HCT116 (cell line): ENCODE data around the gene RALGAPA1. TPM values are rescaled to one million over a fixed set of nuclear protein-coding genes. Genes with fewer than 3 reads are reported as not detected.

Experiments
- ATAC-seq: fragments of 200-7000 bp; cut with Tn5 transposase; 2 replicates; pipeline ENCODE4 v1.9.1; 2020; ENCODE audit warnings: mild to moderate bottlenecking, moderate library complexity
- BruUV-seq: library from RNA; stranded (reverse); fragments of 400-500 nt; replicated peaks from 2 replicates; lab custom pipeline; 2021; lab: Mats Ljungman, UMichigan
- CTCF ChIA-PET: fragments of 300-600 bp; sonication (Branson Sonifier 250); formaldehyde crosslinking; loops from one replicate; lab custom pipeline; 2021; ENCODE audit warnings: antibody characterized with exemption; lab: Charles Lee
- POLR2A ChIA-PET: fragments of 300-600, 350-600 bp; sonication (Branson Sonifier 250); formaldehyde crosslinking; loops from one replicate; lab custom pipeline; 2021; ENCODE audit warnings: antibody characterized with exemption; lab: Charles Lee
- RAD21 ChIA-PET, 2 experiments: fragments of 300-600 bp; sonication (Branson Sonifier 250); formaldehyde crosslinking; loops; one replicate each; lab custom pipeline; 2023; ENCODE audit warnings: low total read pairs in 2 of 2; ENCODE audit not compliant: uncharacterized antibody in 2 of 2, unreplicated experiment in 2 of 2, low non-redundant PET in 1 of 2; lab: Charles Lee
- DNase-seq: peaks from one replicate; pipeline ENCODE4 v3.0.0-alpha.2; 2010; ENCODE audit warnings: low read depth, low spot score
- H2AFZ ChIP-seq: fragments of 200-600 bp; shearing (Covaris generic), sonication (generic); 2 replicates; pipeline ENCODE4 v1.6.1; 2017; ENCODE audit warnings: low read depth, mixed run types, mixed read lengths, antibody characterized with exemption, low read length; ENCODE audit not compliant: poor library complexity, severe bottlenecking
- H3K27ac ChIP-seq: 2 replicates; pipeline ENCODE4 v1.5.1; 2012; ENCODE audit warnings: low read depth, low read length
- H3K27me3 ChIP-seq: fragments of 200-600 bp; sonication (generic); 2 replicates; pipeline ENCODE4 v1.6.1; 2016; ENCODE audit warnings: mixed run types, low read length, mixed read lengths; ENCODE audit not compliant: insufficient read depth
- H3K36me3 ChIP-seq, 2 experiments: fragments of 200-500 bp in 1 of 2; fragments of 200-600 bp in 1 of 2; sonication (Bioruptor generic) in 1 of 2; sonication (generic) in 1 of 2; 2 replicates each; pipeline versions ENCODE4 v1.5.1 to v1.6.1; 2014 to 2016; ENCODE audit warnings: low read length in 2 of 2, inconsistent platforms in 1 of 2, mixed read lengths in 1 of 2, mixed run types in 1 of 2; ENCODE audit not compliant: insufficient read depth in 2 of 2, control insufficient read depth in 1 of 2
- H3K4me1 ChIP-seq, 2 experiments: fragments of 200-600 bp in 1 of 2; sonication (generic) in 1 of 2; 2 replicates each; pipeline versions ENCODE4 v1.5.1 to v1.6.1; 2012 to 2017; ENCODE audit warnings: low read length in 2 of 2, inconsistent platforms in 1 of 2, mild to moderate bottlenecking in 1 of 2, mixed read lengths in 1 of 2, mixed run types in 1 of 2, moderate library complexity in 1 of 2; ENCODE audit not compliant: insufficient read depth in 2 of 2, control insufficient read depth in 1 of 2
- H3K4me2 ChIP-seq: fragments of 200-600 bp; sonication (generic); 2 replicates; pipeline ENCODE4 v1.6.1; 2017; ENCODE audit warnings: mixed run types, low read length, mixed read lengths
- H3K4me3 ChIP-seq, 2 experiments: fragments of 200-600 bp in 1 of 2; sonication (generic) in 1 of 2; replicated peaks in 1 of 2; 2 replicates each; pipeline ENCODE4 v1.5.1; 2011 to 2016; ENCODE audit warnings: low read length in 2 of 2, control low read depth in 1 of 2, low read depth in 1 of 2, mild to moderate bottlenecking in 1 of 2, mixed read lengths in 1 of 2, mixed run types in 1 of 2
- H3K79me2 ChIP-seq: fragments of 200-600 bp; sonication (generic); 2 replicates; pipeline ENCODE4 v1.6.1; 2017; ENCODE audit warnings: mild to moderate bottlenecking, mixed run types, low read length, moderate library complexity, mixed read lengths; ENCODE audit not compliant: insufficient read depth
- H3K9ac ChIP-seq: fragments of 200-600 bp; sonication (generic); 2 replicates; pipeline ENCODE4 v1.6.1; 2016; ENCODE audit warnings: low read length, mixed read lengths
- H3K9me2 ChIP-seq: fragments of 200-600 bp; sonication (generic), shearing (Covaris generic); 2 replicates; pipeline ENCODE4 v1.6.1; 2017; ENCODE audit warnings: mixed run types, mild to moderate bottlenecking, moderate library complexity; ENCODE audit not compliant: insufficient read depth
- H3K9me3 ChIP-seq, 2 experiments: fragments of 200-500 bp in 1 of 2; fragments of 200-600 bp in 1 of 2; sonication (Bioruptor generic) in 1 of 2; sonication (generic) in 1 of 2; 2 replicates each; pipeline ENCODE4 v1.6.1; 2014 to 2017; ENCODE audit warnings: low read length in 2 of 2, mixed read lengths in 2 of 2, inconsistent platforms in 1 of 2, low read depth in 1 of 2, mild to moderate bottlenecking in 1 of 2, mixed run types in 1 of 2, moderate library complexity in 1 of 2; ENCODE audit not compliant: control insufficient read depth in 1 of 2, insufficient read depth in 1 of 2
- H4K20me1 ChIP-seq: fragments of 200-600 bp; sonication (generic), shearing (Covaris generic); 2 replicates; pipeline ENCODE4 v1.6.1; 2017; ENCODE audit warnings: mixed run types, mild to moderate bottlenecking, moderate library complexity; ENCODE audit not compliant: insufficient read depth
- CBX3 ChIP-seq: IDR thresholded peaks from 2 replicates; pipeline ENCODE4 v1.6.1; 2012; ENCODE audit warnings: low read depth
- CEBPB ChIP-seq: IDR thresholded peaks from 2 replicates; pipeline ENCODE4 v1.6.1; 2012; ENCODE audit warnings: low read depth
- CTCF ChIP-seq, 3 experiments: fragments of 200-600 bp in 1 of 3; sonication (generic) in 1 of 3; IDR thresholded peaks in 2 of 3; conservative IDR thresholded peaks in 1 of 3; 2 replicates each; pipeline ENCODE4 v1.5.1; 2012 to 2017; ENCODE audit warnings: low read depth in 2 of 3, low read length in 2 of 3, antibody characterized with exemption in 1 of 3, borderline replicate concordance in 1 of 3, control low read depth in 1 of 3, mild to moderate bottlenecking in 1 of 3, mixed read lengths in 1 of 3, mixed run types in 1 of 3, moderate library complexity in 1 of 3; ENCODE audit not compliant: insufficient read depth in 1 of 3
- EGR1 ChIP-seq: IDR thresholded peaks from 2 replicates; pipeline ENCODE4 v1.6.1; 2012; ENCODE audit warnings: low read depth
- ELF1 ChIP-seq: IDR thresholded peaks from 2 replicates; pipeline ENCODE4 v1.6.1; 2012; ENCODE audit warnings: low read depth, borderline replicate concordance
- EZH2 ChIP-seq: fragments of 200-600 bp; sonication (generic); IDR thresholded peaks from 2 replicates; pipeline ENCODE4 v1.6.1; 2017; ENCODE audit warnings: antibody characterized with exemption, mixed run types
- EZH2phosphoT487 ChIP-seq: fragments of 200-600 bp; IDR thresholded peaks from 2 replicates; pipeline ENCODE4 v1.6.1; 2018; ENCODE audit warnings: antibody characterized with exemption, borderline replicate concordance
- FOSL1 ChIP-seq: IDR thresholded peaks from 2 replicates; pipeline ENCODE4 v1.6.1; 2012; ENCODE audit warnings: low read depth
- JUND ChIP-seq: IDR thresholded peaks from 2 replicates; pipeline ENCODE4 v1.6.1; 2012
- MAX ChIP-seq: IDR thresholded peaks from 2 replicates; pipeline ENCODE4 v1.6.1; 2012
- RAD21 ChIP-seq: IDR thresholded peaks from 2 replicates; pipeline ENCODE4 v1.6.1; 2012; ENCODE audit warnings: low read depth, mild to moderate bottlenecking
- SIN3A ChIP-seq: IDR thresholded peaks from 2 replicates; pipeline ENCODE4 v1.6.1; 2012; ENCODE audit warnings: low read depth
- SRF ChIP-seq: IDR thresholded peaks from 2 replicates; pipeline ENCODE4 v1.6.1; 2012; ENCODE audit warnings: low read depth
- TCF7L2 ChIP-seq: IDR thresholded peaks from 2 replicates; pipeline ENCODE4 v1.7.0; 2011; ENCODE audit warnings: borderline replicate concordance, inconsistent platforms; ENCODE audit not compliant: insufficient read depth, insufficient read length; ENCODE audit errors: extremely low read depth
- YY1 ChIP-seq: IDR thresholded peaks from 2 replicates; pipeline ENCODE4 v1.6.1; 2011; ENCODE audit warnings: low read length, low read depth, moderate library complexity, mild to moderate bottlenecking; ENCODE audit not compliant: insufficient replicate concordance; ENCODE audit errors: extremely low read depth
- ZFX ChIP-seq: fragments of 450-650 bp; IDR thresholded peaks from 2 replicates; pipeline ENCODE4 v1.6.1; 2017
- ZNF274 ChIP-seq: fragments of 200-500 bp; sonication (Bioruptor generic); IDR thresholded peaks from 2 replicates; pipeline ENCODE4 v1.6.1; 2014; ENCODE audit warnings: mild to moderate bottlenecking, low read depth, low read length, inconsistent platforms
- intact Hi-C: fragments of 100-400 bp; cut with micrococcal nuclease; formaldehyde crosslinking; loops from 2 replicates; pipeline ENCODE4 v1.10.0; 2022
- total RNA-seq: library from RNA; stranded (reverse); gene quantifications from one replicate; pipeline ENCODE4 v1.2.1, GENCODE V29; 2021; ENCODE audit not compliant: unreplicated experiment
- TF ChIP-seq, protein P1 (sequence below): IDR thresholded peaks from 2 replicates; pipeline ENCODE4 v1.6.1; 2011; ENCODE audit warnings: mild to moderate bottlenecking, low read length, moderate library complexity; ENCODE audit not compliant: insufficient replicate concordance; ENCODE audit errors: extremely low read depth
- TF ChIP-seq, protein P2 (sequence below): IDR thresholded peaks from 2 replicates; pipeline ENCODE4 v1.6.1; 2012

RALGAPA1 gene
- total RNA-seq, 1 experiment from 2014 or later: 29.3 TPM

DNA sequence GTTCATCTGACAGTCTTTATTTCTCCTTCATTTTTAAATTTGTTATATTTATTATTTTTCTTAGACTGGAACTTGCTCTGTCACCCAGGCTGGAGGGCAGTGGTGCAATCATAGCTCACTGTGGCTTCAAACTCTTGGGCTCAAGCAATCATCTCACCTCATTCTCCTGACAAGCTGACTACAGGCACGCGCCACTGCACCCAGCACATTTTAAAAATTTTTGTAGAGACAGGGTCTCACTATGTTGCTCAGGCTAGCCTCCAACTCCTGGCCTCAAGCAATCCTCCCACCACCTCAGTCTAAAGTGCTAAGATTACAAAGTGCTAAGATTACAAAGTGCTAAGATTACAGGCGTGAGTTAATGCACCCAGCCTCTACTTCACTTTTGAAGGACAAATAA is 96.6 kb downstream of the RALGAPA1 start:
- no peaks in the 10 kb centered on the region for H3K79me2 ChIP-seq
- no peak overlapping the region for H3K4me3 ChIP-seq
- no peak overlapping the region for H3K27ac ChIP-seq
- no TSS peak for BruUV-seq
- no peaks in the 10 kb centered on the region for H3K9me3 ChIP-seq
- DNase-seq: no peak
- peaks cover 0 to 3% of the 10 kb centered on the region in 2 experiments; a peak in 1 of 4 replicates for H3K36me3 ChIP-seq
- peaks cover 3% of the 10 kb centered on the region; the same call in 1 of the 2 replicates for H3K9me2 ChIP-seq
- no peaks in the 10 kb centered on the region for H3K27me3 ChIP-seq
- TF ChIP-seq, protein P1, sequence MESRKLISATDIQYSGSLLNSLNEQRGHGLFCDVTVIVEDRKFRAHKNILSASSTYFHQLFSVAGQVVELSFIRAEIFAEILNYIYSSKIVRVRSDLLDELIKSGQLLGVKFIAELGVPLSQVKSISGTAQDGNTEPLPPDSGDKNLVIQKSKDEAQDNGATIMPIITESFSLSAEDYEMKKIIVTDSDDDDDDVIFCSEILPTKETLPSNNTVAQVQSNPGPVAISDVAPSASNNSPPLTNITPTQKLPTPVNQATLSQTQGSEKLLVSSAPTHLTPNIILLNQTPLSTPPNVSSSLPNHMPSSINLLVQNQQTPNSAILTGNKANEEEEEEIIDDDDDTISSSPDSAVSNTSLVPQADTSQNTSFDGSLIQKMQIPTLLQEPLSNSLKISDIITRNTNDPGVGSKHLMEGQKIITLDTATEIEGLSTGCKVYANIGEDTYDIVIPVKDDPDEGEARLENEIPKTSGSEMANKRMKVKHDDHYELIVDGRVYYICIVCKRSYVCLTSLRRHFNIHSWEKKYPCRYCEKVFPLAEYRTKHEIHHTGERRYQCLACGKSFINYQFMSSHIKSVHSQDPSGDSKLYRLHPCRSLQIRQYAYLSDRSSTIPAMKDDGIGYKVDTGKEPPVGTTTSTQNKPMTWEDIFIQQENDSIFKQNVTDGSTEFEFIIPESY: no peak
- no peak for TF ChIP-seq ELF1
- no peak for TF ChIP-seq ZNF274
- TF ChIP-seq FOSL1: no peak
- no peak for TF ChIP-seq TCF7L2
- no peak for TF ChIP-seq JUND
- no peak for TF ChIP-seq CTCF (IDR thresholded peaks at IDR 0.05 in 2 of 3, conservative IDR thresholded peaks at IDR 0.05 in 1 of 3; ENCODE audit: borderline replicate concordance in 1 of 3, insufficient read depth in 1 of 3, low read depth in 2 of 3, low read length in 2 of 3)
- TF ChIP-seq MAX: no peak
- no peak for TF ChIP-seq SRF
- TF ChIP-seq, protein P2, sequence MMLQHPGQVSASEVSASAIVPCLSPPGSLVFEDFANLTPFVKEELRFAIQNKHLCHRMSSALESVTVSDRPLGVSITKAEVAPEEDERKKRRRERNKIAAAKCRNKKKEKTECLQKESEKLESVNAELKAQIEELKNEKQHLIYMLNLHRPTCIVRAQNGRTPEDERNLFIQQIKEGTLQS: no peak
- TF ChIP-seq EZH2phosphoT487: no peak
- TF ChIP-seq RAD21: no peak
- no peak for TF ChIP-seq EGR1
- no peak for TF ChIP-seq ZFX
- no peak for TF ChIP-seq CBX3
- no peak for TF ChIP-seq SIN3A
- TF ChIP-seq EZH2: no peak
- no peak for TF ChIP-seq CEBPB
- TF ChIP-seq YY1: no peak
- TF ChIP-seq, all 23 proteins: peak for 0
- no peak overlapping the region for H3K9ac ChIP-seq
- ChIA-PET RAD21 (no interaction called here), POLR2A (no interaction called here), CTCF (no interaction called here)
- no peaks in the 10 kb centered on the region for H3K4me1 ChIP-seq
- intact Hi-C loops: no loop called here
- H3K4me2 ChIP-seq: no peak overlapping the region
- H4K20me1 ChIP-seq: no peaks in the 10 kb centered on the region
- no peak overlapping the region for H2AFZ ChIP-seq
- no peak for ATAC-seq
